Measurements from ENCODE around the gene PEX14. TPM values are rescaled to one million over a fixed set of nuclear protein-coding genes. Genes with fewer than 3 reads are reported as not detected.

PEX14 gene
- total and polyA plus RNA-seq, 9 of the 15 experiments (the other 6 are each of a cell fraction or from before 2014, with no cell fraction given) = 2.6 to 45.7 (median 22.7) TPM

GRCh38 chr1:10646347-10646861, 171.7 kb downstream of the PEX14 start (continued):
- no peak for TF ChIP-seq RBM22 (IDR thresholded peaks at IDR 0.05; ENCODE audit: low read depth, low read length, poor library complexity, severe bottlenecking)
- peak; percentile 97 for TF ChIP-seq ZNF143 (CRISPR knock-in tag; IDR thresholded peaks at IDR 0.05)
- TF ChIP-seq ZNF57 (CRISPR knock-in tag; IDR thresholded peaks at IDR 0.05) = no peak
- TF ChIP-seq IRF1 (CRISPR knock-in tag; IDR thresholded peaks at IDR 0.05; ENCODE audit: borderline replicate concordance) = no peak
- TF ChIP-seq SREBF1 (IDR thresholded peaks at IDR 0.05; ENCODE audit: borderline replicate concordance, low read depth, low read length) = no peak
- no peak for TF ChIP-seq FOXP1 (CRISPR knock-in tag; IDR thresholded peaks at IDR 0.05)
- no peak for TF ChIP-seq CREB5 (CRISPR knock-in tag; IDR thresholded peaks at IDR 0.05)
- TF ChIP-seq ETV1 (tag; conservative IDR thresholded peaks at IDR 0.05; ENCODE audit: low read depth) = no peak
- TF ChIP-seq EP400 (IDR thresholded peaks at IDR 0.05) = no peak
- no peak for TF ChIP-seq SIN3A (IDR thresholded peaks at IDR 0.05; ENCODE audit: borderline replicate concordance in 2 of 2, control insufficient read depth in 1 of 2, low read depth in 2 of 2, low read length in 2 of 2)
- no peak for TF ChIP-seq ZNF445 (CRISPR knock-in tag; IDR thresholded peaks at IDR 0.05; ENCODE audit: low read depth)
- TF ChIP-seq POLR3A (IDR thresholded peaks at IDR 0.05; ENCODE audit: borderline replicate concordance, extremely low read depth, insufficient read depth, insufficient read length) = no peak
- TF ChIP-seq ZFP36 (IDR thresholded peaks at IDR 0.05; ENCODE audit: low read depth, low read length, partially characterized antibody) = peak; percentile 36
- no peak for TF ChIP-seq HSF4 (CRISPR knock-in tag; IDR thresholded peaks at IDR 0.05; ENCODE audit: borderline replicate concordance)
- TF ChIP-seq GABPB1 (CRISPR knock-in tag; IDR thresholded peaks at IDR 0.05) = peak; percentile 54; the same call in 1 of the 2 replicates
